ENCODE measurements around the gene TRAF6. TPM values are rescaled to one million over a fixed set of nuclear protein-coding genes. Genes with fewer than 3 reads are reported as not detected.

The TRAF6 gene
- polyA plus RNA-seq, 1 donor: 19.2 TPM

Other genes with a start within 250 kb of the TRAF6 start
- 83.7 TPM for gene COMMD9, start 220.8 kb downstream of the TRAF6 start, polyA plus RNA-seq (ENCODE audit: insufficient read length)
- 17.3 TPM for gene PRR5L, start 214.0 kb downstream of the TRAF6 start, polyA plus RNA-seq (ENCODE audit: insufficient read length)
- gene RAG1, start 57.7 kb upstream of the TRAF6 start, polyA plus RNA-seq (ENCODE audit: insufficient read length): 2.8 TPM
- gene IFTAP, start 84.2 kb upstream of the TRAF6 start, polyA plus RNA-seq (ENCODE audit: insufficient read length): 54.7 TPM
- gene RAG2, start 88.0 kb upstream of the TRAF6 start, polyA plus RNA-seq (ENCODE audit: insufficient read length): 0.52 TPM

Data from left kidney (tissue), 1 donor.